Central memory CD8-positive, alpha-beta T cell (primary cell): ENCODE results near the gene NME1.
A peak's percentile ranks its signal among the peaks of the same experiment; 100 is the strongest.
"Not testable (repeated sequence)": the region's sequence is repeated elsewhere in the genome, so short reads cannot be mapped to it uniquely, and the experiment has no call there.

Experiments used
- ATAC-seq: fragments of 150-1000 bp; cut with Tn5 transposase; replicated peaks from 2 replicates; pipeline ENCODE4 v1.10.0; 2022; ENCODE audit warnings: mild to moderate bottlenecking, moderate FRiP score, moderate number of reproducible peaks; ENCODE audit not compliant: poor library complexity, severe bottlenecking; ENCODE audit errors: extremely low read depth
- DNase-seq, 2 donors: peaks; one replicate each; pipeline ENCODE4 v3.0.0; 2021; ENCODE audit warnings: low spot score in 2 of 2
- H3K27ac Mint-ChIP-seq: one replicate; pipeline ENCODE4 v1.8.0; 2022; ENCODE audit warnings: low read depth, mild to moderate bottlenecking, moderate library complexity, mixed read lengths
- H3K27me3 Mint-ChIP-seq: one replicate; pipeline ENCODE4 v1.8.0; 2022; ENCODE audit warnings: mixed read lengths
- H3K36me3 Mint-ChIP-seq: one replicate; pipeline ENCODE4 v1.8.0; 2022; ENCODE audit warnings: mild to moderate bottlenecking, moderate library complexity, mixed read lengths; ENCODE audit not compliant: insufficient read depth
- H3K4me1 Mint-ChIP-seq: one replicate; pipeline ENCODE4 v1.8.0; 2022; ENCODE audit warnings: mixed read lengths
- H3K4me3 Mint-ChIP-seq: one replicate; pipeline ENCODE4 v1.8.0; 2022; ENCODE audit warnings: mild to moderate bottlenecking, moderate library complexity, mixed read lengths
- H3K9me3 Mint-ChIP-seq: one replicate; pipeline ENCODE4 v1.8.0; 2022; ENCODE audit warnings: mixed read lengths

NME1 gene

DNA sequence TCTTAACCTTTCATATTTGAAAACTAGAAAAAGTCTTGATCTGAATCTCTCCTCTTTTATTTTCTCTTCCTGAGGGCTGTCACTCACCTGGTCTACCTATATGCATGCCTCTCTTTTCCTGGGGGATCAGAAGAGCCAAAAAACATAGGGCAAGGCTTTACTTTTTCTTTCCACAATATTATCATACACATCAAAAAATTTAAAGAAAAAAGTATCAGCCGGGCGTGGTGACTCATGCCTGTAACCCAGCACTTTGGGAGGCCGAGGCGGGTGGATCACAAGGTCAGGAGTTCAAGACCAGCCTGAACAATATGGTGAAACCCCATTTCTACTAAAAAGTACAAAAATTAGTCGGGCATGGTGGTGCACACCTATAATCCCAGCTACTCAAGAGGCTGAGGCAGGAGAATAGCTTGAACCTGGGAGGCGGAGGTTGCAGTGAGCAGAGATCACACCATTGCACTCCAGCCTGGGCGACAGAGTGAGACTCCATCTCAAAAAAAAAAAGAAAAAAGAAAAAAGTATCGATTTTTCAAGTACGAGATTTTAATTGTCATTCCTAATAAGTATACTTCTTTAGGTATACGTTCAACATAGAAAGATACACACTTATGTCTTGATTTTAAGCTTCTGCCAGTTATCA is 30.8 kb upstream of the NME1 start:
- Mint-ChIP-seq H3K4me3 (peak overlapping the region; percentile 23), H3K36me3 (peaks cover 15% of the 10 kb centered on the region), H3K4me1 (peaks cover 40% of the 10 kb centered on the region)
- not testable (repeated sequence) for DNase-seq, H3K27ac Mint-ChIP-seq, H3K9me3 Mint-ChIP-seq, ATAC-seq, H3K27me3 Mint-ChIP-seq

- ATAC-seq (no peak), DNase-seq (no peak)
- H3K27ac Mint-ChIP-seq = no peak overlapping the region
- no peaks in the 10 kb centered on the region for H3K9me3 Mint-ChIP-seq
- H3K4me1 Mint-ChIP-seq = peaks cover 23% of the 10 kb centered on the region
- peaks cover 13% of the 10 kb centered on the region for H3K36me3 Mint-ChIP-seq
- no peak overlapping the region for H3K4me3 Mint-ChIP-seq
- H3K27me3 Mint-ChIP-seq = no peaks in the 10 kb centered on the region
Observed at GRCh38 chr17:51124640-51125503, 28.5 kb upstream of the NME1 start.

DNA sequence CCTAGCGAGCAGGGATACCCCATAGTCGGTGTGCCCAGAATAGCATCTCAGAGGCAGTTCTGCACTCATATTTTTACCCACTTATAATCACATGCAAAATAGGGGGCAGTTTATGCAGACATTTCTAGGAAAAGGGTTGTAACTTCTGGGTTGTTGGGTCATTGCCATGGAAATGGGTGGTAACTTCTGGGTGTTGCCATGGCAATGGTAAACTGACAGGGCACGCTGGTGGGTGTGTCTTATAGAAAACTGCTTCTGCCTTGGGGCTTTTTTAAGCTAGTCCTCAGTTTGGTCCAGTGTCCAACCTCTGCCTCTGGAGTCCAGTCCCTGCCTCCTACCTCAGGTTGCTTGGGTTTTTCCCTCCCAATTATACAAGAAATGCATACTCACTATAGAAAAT is 25.3 kb upstream of the NME1 start:
- Mint-ChIP-seq H3K9me3 (no peaks in the 10 kb centered on the region), H3K4me1 (no peaks in the 10 kb centered on the region), H3K4me3 (no peak overlapping the region), H3K27ac (no peak overlapping the region), H3K27me3 (no peaks in the 10 kb centered on the region), H3K36me3 (no peaks in the 10 kb centered on the region)
- DNase-seq (no peak), ATAC-seq (no peak)

GRCh38 chr17:51132964-51133319 is 20.4 kb upstream of the NME1 start:
- Mint-ChIP-seq H3K27ac (no peak overlapping the region), H3K4me3 (no peak overlapping the region), H3K36me3 (no peaks in the 10 kb centered on the region), H3K27me3 (no peaks in the 10 kb centered on the region), H3K9me3 (no peaks in the 10 kb centered on the region), H3K4me1 (no peaks in the 10 kb centered on the region)
- no peak for DNase-seq
- ATAC-seq = no peak

- Mint-ChIP-seq H3K27me3 (no peaks in the 10 kb centered on the region), H3K4me3 (no peak overlapping the region), H3K4me1 (no peaks in the 10 kb centered on the region), H3K27ac (no peak overlapping the region), H3K9me3 (no peaks in the 10 kb centered on the region), H3K36me3 (no peaks in the 10 kb centered on the region)
- DNase-seq (no peak), ATAC-seq (no peak)
Observed at GRCh38 chr17:51133365-51133764, 20.0 kb upstream of the NME1 start.

- H3K4me1 Mint-ChIP-seq = no peaks in the 10 kb centered on the region
- H3K27ac Mint-ChIP-seq = no peak overlapping the region
- DNase-seq (no peak), ATAC-seq (no peak)
- no peaks in the 10 kb centered on the region for H3K27me3 Mint-ChIP-seq
- no peaks in the 10 kb centered on the region for H3K9me3 Mint-ChIP-seq
- H3K4me3 Mint-ChIP-seq = no peak overlapping the region
- peaks cover 1% of the 10 kb centered on the region for H3K36me3 Mint-ChIP-seq
Observed at GRCh38 chr17:51135956-51136355, 17.4 kb upstream of the NME1 start.

- Mint-ChIP-seq H3K27ac (no peak overlapping the region), H3K9me3 (no peaks in the 10 kb centered on the region), H3K27me3 (no peaks in the 10 kb centered on the region), H3K36me3 (peaks cover 1% of the 10 kb centered on the region), H3K4me3 (no peak overlapping the region), H3K4me1 (no peaks in the 10 kb centered on the region)
- no peak for DNase-seq
- ATAC-seq = no peak
Observed at GRCh38 chr17:51142597-51142996, 10.8 kb upstream of the NME1 start.

GRCh38 chr17:51144266-51145022 is 8.9 kb upstream of the NME1 start:
- ATAC-seq (no peak), DNase-seq (no peak)
- no peaks in the 10 kb centered on the region for H3K9me3 Mint-ChIP-seq
- no peak overlapping the region for H3K4me3 Mint-ChIP-seq
- H3K36me3 Mint-ChIP-seq = peaks cover 1% of the 10 kb centered on the region
- H3K27ac Mint-ChIP-seq = no peak overlapping the region
- H3K4me1 Mint-ChIP-seq = no peaks in the 10 kb centered on the region
- H3K27me3 Mint-ChIP-seq = no peaks in the 10 kb centered on the region

DNA sequence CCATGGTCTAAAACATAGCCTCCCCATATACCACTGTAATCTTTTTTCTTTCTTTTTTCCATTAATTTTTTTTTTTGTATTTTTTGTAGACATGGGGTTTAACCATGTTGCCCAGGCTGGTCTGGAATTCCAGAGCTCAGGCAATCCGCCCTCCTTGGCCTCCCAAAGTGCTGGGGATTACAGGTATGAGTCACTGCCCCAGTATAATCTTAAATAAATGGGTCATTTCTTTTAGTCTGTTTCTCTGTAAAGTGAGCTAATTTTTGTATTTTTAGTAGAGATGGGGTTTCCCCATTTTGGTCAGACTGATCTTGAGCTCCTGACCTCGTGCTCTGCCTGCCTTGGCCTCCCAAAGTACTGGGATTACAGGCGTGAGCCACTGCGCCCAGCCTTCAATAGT is 5.7 kb upstream of the NME1 start:
- H3K36me3 Mint-ChIP-seq = no peaks in the 10 kb centered on the region
- H3K9me3 Mint-ChIP-seq = no peaks in the 10 kb centered on the region
- no peaks in the 10 kb centered on the region for H3K4me1 Mint-ChIP-seq
- DNase-seq (no peak), ATAC-seq (no peak)
- H3K4me3 Mint-ChIP-seq = no peak overlapping the region
- no peak overlapping the region for H3K27ac Mint-ChIP-seq
- H3K27me3 Mint-ChIP-seq = no peaks in the 10 kb centered on the region

- H3K27me3 Mint-ChIP-seq = no peaks in the 10 kb centered on the region
Observed at GRCh38 chr17:51149163-51149562, 4.2 kb upstream of the NME1 start.

GRCh38 chr17:51150932-51151331 is 2.4 kb upstream of the NME1 start:
- Mint-ChIP-seq H3K4me3 (no peak overlapping the region), H3K27me3 (no peaks in the 10 kb centered on the region), H3K4me1 (no peaks in the 10 kb centered on the region), H3K36me3 (no peaks in the 10 kb centered on the region), H3K27ac (no peak overlapping the region), H3K9me3 (no peaks in the 10 kb centered on the region)
- no peak for DNase-seq
- no peak for ATAC-seq

More at GRCh38 chr17:51149163-51149562, 4.2 kb upstream of the NME1 start:
- H3K27ac Mint-ChIP-seq = no peak overlapping the region
- ATAC-seq (no peak), DNase-seq (no peak)
- no peaks in the 10 kb centered on the region for H3K9me3 Mint-ChIP-seq
- H3K4me1 Mint-ChIP-seq = no peaks in the 10 kb centered on the region
- H3K36me3 Mint-ChIP-seq = no peaks in the 10 kb centered on the region
- H3K4me3 Mint-ChIP-seq = no peak overlapping the region

GRCh38 chr17:51152766-51153209 is 571 bp upstream of the NME1 start:
- Mint-ChIP-seq H3K27ac (no peak overlapping the region), H3K4me1 (no peaks in the 10 kb centered on the region), H3K4me3 (no peak overlapping the region), H3K27me3 (no peaks in the 10 kb centered on the region), H3K36me3 (no peaks in the 10 kb centered on the region), H3K9me3 (no peaks in the 10 kb centered on the region)
- DNase-seq (no peak), ATAC-seq (no peak)
